OCI-LY7 (cell line): ENCODE measurements around the gene KCNK6. TPM values are rescaled to one million over a fixed set of nuclear protein-coding genes. Genes with fewer than 3 reads are reported as not detected.

Experiments used
- Bru-seq: library from RNA; stranded (reverse); fragments of 400-500 nt; gene quantifications from one replicate; lab custom pipeline; 2021; lab: Mats Ljungman, UMichigan
- BruChase-seq, 2 experiments: library from RNA; stranded (reverse); fragments of 400-500 nt; gene quantifications; one replicate each; lab custom pipeline; 2021; lab: Mats Ljungman, UMichigan
- BruUV-seq: library from RNA; stranded (reverse); fragments of 400-500 nt; replicated peaks from 2 replicates; lab custom pipeline; 2021; lab: Mats Ljungman, UMichigan
- CTCF ChIA-PET: fragments of 300-600 bp; sonication (Branson Sonifier 250); formaldehyde crosslinking; loops from one replicate; lab custom pipeline; 2022; ENCODE audit warnings: antibody characterized with exemption; ENCODE audit not compliant: unreplicated experiment; lab: Charles Lee
- POLR2A ChIA-PET: fragments of 300-600 bp; sonication (Branson Sonifier 250); formaldehyde crosslinking; loops from one replicate; lab custom pipeline; 2022; ENCODE audit warnings: antibody characterized with exemption; lab: Charles Lee
- DNase-seq: peaks from one replicate; pipeline ENCODE4 v3.0.0-alpha.2; 2015; ENCODE audit warnings: low spot score
- H2AFZ ChIP-seq: fragments of 200-600 bp; sonication (generic), shearing (Covaris generic); 2 replicates; pipeline ENCODE4 v1.6.1; 2014; ENCODE audit warnings: mild to moderate bottlenecking, antibody characterized with exemption, low read length, moderate library complexity
- H3K27ac ChIP-seq: fragments of 200-600 bp; sonication (generic); 2 replicates; pipeline ENCODE4 v1.5.1; 2014; ENCODE audit warnings: mixed run types, low read depth, mild to moderate bottlenecking, moderate library complexity, low read length, inconsistent platforms; ENCODE audit not compliant: poor library complexity, severe bottlenecking
- H3K36me3 ChIP-seq: fragments of 200-600 bp; sonication (generic); 2 replicates; pipeline ENCODE4 v1.6.1; 2014; ENCODE audit warnings: mild to moderate bottlenecking, antibody characterized with exemption, low read length, moderate library complexity, mixed read lengths; ENCODE audit not compliant: insufficient read depth
- H3K4me1 ChIP-seq: fragments of 200-600 bp; sonication (generic); 2 replicates; pipeline ENCODE4 v1.5.1; 2014; ENCODE audit warnings: mild to moderate bottlenecking, low read length; ENCODE audit not compliant: insufficient read depth, poor library complexity, severe bottlenecking
- H3K4me2 ChIP-seq: fragments of 200-600 bp; sonication (generic); 2 replicates; pipeline ENCODE4 v1.6.1; 2014; ENCODE audit warnings: mild to moderate bottlenecking, low read length
- H3K4me3 ChIP-seq: fragments of 200-600 bp; sonication (generic); 2 replicates; pipeline ENCODE4 v1.5.1; 2014; ENCODE audit warnings: mild to moderate bottlenecking, low read depth, low read length; ENCODE audit not compliant: poor library complexity, severe bottlenecking
- H3K79me2 ChIP-seq: fragments of 200-600 bp; sonication (generic); 2 replicates; pipeline ENCODE4 v1.6.1; 2016; ENCODE audit warnings: low read depth, mild to moderate bottlenecking, low read length, moderate library complexity, mixed read lengths; ENCODE audit not compliant: insufficient read depth
- H3K9me2 ChIP-seq: fragments of 200-600 bp; sonication (generic); 2 replicates; pipeline ENCODE4 v1.6.1; 2016; ENCODE audit warnings: mild to moderate bottlenecking, low read length, mixed read lengths; ENCODE audit not compliant: insufficient read depth
- H3K9me3 ChIP-seq: fragments of 200-600 bp; sonication (generic); 2 replicates; pipeline ENCODE4 v1.6.1; 2014; ENCODE audit warnings: mild to moderate bottlenecking, mixed run types, low read length, mixed read lengths
- H4K20me1 ChIP-seq: fragments of 200-600 bp; sonication (generic); 2 replicates; pipeline ENCODE4 v1.6.1; 2014; ENCODE audit warnings: mild to moderate bottlenecking, antibody characterized with exemption, low read length, moderate library complexity, mixed read lengths; ENCODE audit not compliant: insufficient read depth
- EZH2phosphoT487 ChIP-seq: fragments of 200-600 bp; sonication (generic); IDR thresholded peaks from 2 replicates; pipeline ENCODE4 v1.6.1; 2018; ENCODE audit warnings: low read depth, borderline replicate concordance, mild to moderate bottlenecking, mixed run types, antibody characterized with exemption, low read length, moderate library complexity, mixed read lengths
- intact Hi-C: fragments of 100-400 bp; cut with micrococcal nuclease; formaldehyde crosslinking; loops from one replicate; pipeline ENCODE4 v1.10.0; 2022; ENCODE audit not compliant: unreplicated experiment
- long read RNA-seq: library from polyadenylated mRNA; stranded (forward); transcript quantifications from one replicate; pipeline ENCODE4 v2.0.0, GENCODE V29; 2022
- total RNA-seq, 2 experiments: library from RNA; depleted of rRNA in 1 of 2; stranded (reverse); fragments of >200 nt in 1 of 2; shearing (Covaris generic) in 1 of 2; gene quantifications; 2 replicates each; pipeline ENCODE4 v1.2.3, GENCODE V29; 2014 to 2022
- TF ChIP-seq, protein P1 (sequence below): fragments of 200-600 bp; sonication (generic); conservative IDR thresholded peaks from 2 replicates; pipeline ENCODE4 v1.5.1; 2014; ENCODE audit warnings: mild to moderate bottlenecking, antibody characterized with exemption, low read length, moderate library complexity, mixed read lengths

The KCNK6 gene
- 1.7 and 1.8 TPM in 2 replicates for total RNA-seq (2014; rRNA removed; shearing (Covaris generic))
- total RNA-seq (2022), result 5.4 and 6.9 TPM in 2 replicates
- percentile 51 among the genes with signal in this experiment for Bru-seq, nascent RNA
- percentile 61 among the genes with signal in this experiment for BruChase-seq, experiment 1, labeled RNA remaining after a 6-hour chase
- percentile 61 among the genes with signal in this experiment for BruChase-seq, experiment 2, labeled RNA remaining after a 2-hour chase
- long read RNA-seq, full-length matches to known transcripts, result 6 of 12 reads
- long read RNA-seq, partial matches to known transcripts, result 3 of 12 reads
- long read RNA-seq, other reads (novel, unspliced or antisense), result 3 of 12 reads

- H3K79me2 ChIP-seq, result peaks cover 8% of the 10 kb centered on the region; the same call in 1 of the 2 replicates
- H3K4me2 ChIP-seq, result peak within 1 kb of the TSS; percentile 76
- peak within 1 kb of the TSS; percentile 71 for H3K4me3 ChIP-seq
- BruUV-seq, result no TSS peak
- no peaks in the 10 kb centered on the region for H3K9me3 ChIP-seq
- TF ChIP-seq EZH2phosphoT487, result no peak
- TF ChIP-seq, protein P1, sequence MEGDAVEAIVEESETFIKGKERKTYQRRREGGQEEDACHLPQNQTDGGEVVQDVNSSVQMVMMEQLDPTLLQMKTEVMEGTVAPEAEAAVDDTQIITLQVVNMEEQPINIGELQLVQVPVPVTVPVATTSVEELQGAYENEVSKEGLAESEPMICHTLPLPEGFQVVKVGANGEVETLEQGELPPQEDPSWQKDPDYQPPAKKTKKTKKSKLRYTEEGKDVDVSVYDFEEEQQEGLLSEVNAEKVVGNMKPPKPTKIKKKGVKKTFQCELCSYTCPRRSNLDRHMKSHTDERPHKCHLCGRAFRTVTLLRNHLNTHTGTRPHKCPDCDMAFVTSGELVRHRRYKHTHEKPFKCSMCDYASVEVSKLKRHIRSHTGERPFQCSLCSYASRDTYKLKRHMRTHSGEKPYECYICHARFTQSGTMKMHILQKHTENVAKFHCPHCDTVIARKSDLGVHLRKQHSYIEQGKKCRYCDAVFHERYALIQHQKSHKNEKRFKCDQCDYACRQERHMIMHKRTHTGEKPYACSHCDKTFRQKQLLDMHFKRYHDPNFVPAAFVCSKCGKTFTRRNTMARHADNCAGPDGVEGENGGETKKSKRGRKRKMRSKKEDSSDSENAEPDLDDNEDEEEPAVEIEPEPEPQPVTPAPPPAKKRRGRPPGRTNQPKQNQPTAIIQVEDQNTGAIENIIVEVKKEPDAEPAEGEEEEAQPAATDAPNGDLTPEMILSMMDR, result no peak
- no peak within 1 kb of the TSS for H3K27ac ChIP-seq
- ChIA-PET POLR2A (interaction anchor here (0.6 to 1.3 kb wide), 2 partner anchors 50 to 76 kb away, joined by 4 to 5 read pairs; no protein-coding TSS in a partner anchor), CTCF (no interaction called here)
- peak within 1 kb of the TSS; percentile 76 for H2AFZ ChIP-seq
- H3K36me3 ChIP-seq, result no peaks in the 10 kb centered on the region
- intact Hi-C loops, result loop anchor here (5.0 to 10.0 kb wide), 2 partner anchors 422 to 1105 kb away; partner anchors contain the start of genes ZNF383 and ZNF585B
- H4K20me1 ChIP-seq, result no peaks in the 10 kb centered on the region
- no peaks in the 10 kb centered on the region for H3K9me2 ChIP-seq
- peaks cover 20% of the 10 kb centered on the region for H3K4me1 ChIP-seq
- peak; percentile 44 for DNase-seq
Observed at GRCh38 chr19:38319421-38320258, at the start of gene KCNK6. KCNK6 (plus strand) TSS chr19:38319845; CDS start chr19:38319951, 106 bp downstream.

GRCh38 chr19:38270587-38271167, 49.0 kb upstream of the KCNK6 start:
- no peaks in the 10 kb centered on the region for H3K9me2 ChIP-seq
- no peaks in the 10 kb centered on the region for H3K79me2 ChIP-seq
- intact Hi-C loops, result no loop called here
- CTCF ChIA-PET, result no interaction called here
- BruUV-seq, result no TSS peak
- no peak overlapping the region for H2AFZ ChIP-seq
- no peak for TF ChIP-seq EZH2phosphoT487
- TF ChIP-seq, protein P1, result no peak
- POLR2A ChIA-PET, result no interaction called here
- no peaks in the 10 kb centered on the region for H4K20me1 ChIP-seq
- no peak overlapping the region for H3K4me2 ChIP-seq
- peaks cover 4% of the 10 kb centered on the region for H3K4me1 ChIP-seq
- no peaks in the 10 kb centered on the region for H3K9me3 ChIP-seq
- no peak for DNase-seq
- H3K27ac ChIP-seq, result no peak overlapping the region
- H3K4me3 ChIP-seq, result no peak overlapping the region
- no peaks in the 10 kb centered on the region for H3K36me3 ChIP-seq
